GM20431 (cell line): ENCODE measurements around the gene MSH3.
"Not testable (repeated sequence)": the region's sequence is repeated elsewhere in the genome, so short reads cannot be mapped to it uniquely, and the experiment has no call there.

Experiments
- in situ Hi-C: fragments of 300-500 bp; cut with MseI, MboI; formaldehyde crosslinking; loops from one replicate; pipeline ENCODE4 v1.15.0; 2020; ENCODE audit warnings: low sequenced_read_pairs; ENCODE audit not compliant: unreplicated experiment

MSH3 gene

DNA sequence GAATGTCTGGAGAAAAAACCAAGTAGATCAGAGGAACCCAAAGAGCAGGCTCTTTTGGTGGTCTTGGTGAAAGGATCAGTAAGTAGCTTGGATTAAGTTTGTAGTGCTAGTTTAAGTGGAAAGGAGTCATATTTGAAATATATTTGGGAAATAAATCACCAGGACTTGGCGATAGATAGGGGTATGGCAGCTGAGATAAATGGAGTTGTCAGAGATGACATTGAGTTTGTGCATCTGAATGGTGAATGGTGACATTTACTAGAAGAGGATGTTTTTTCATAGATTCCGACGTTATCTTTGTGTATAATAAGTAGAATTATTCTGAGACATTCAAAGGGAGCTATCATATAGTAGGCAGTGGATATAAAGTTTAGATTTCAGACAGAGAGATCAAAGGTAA lies 162.1 kb downstream of the MSH3 start:
- in situ Hi-C loops: no loop called here

DNA sequence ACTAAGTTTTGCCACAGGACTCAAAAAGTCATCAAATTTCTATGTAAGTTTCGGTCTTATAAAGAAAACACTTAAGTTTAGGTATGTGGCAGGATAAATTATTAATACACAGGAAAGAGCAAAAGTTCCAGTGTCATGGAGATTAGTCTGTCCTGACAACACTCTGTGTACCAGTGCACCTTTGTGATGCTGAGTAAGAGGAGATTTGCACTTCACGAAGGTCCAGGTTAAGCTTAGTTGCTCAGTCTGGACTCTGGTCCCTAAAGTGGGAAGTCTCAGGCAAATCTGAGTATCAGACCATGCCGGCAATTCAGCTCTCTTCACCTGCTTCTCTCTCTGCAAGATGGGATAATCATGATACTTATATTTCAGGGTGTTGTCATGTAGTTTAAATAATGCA lies 166.2 kb downstream of the MSH3 start:
- in situ Hi-C loops: no loop called here

DNA sequence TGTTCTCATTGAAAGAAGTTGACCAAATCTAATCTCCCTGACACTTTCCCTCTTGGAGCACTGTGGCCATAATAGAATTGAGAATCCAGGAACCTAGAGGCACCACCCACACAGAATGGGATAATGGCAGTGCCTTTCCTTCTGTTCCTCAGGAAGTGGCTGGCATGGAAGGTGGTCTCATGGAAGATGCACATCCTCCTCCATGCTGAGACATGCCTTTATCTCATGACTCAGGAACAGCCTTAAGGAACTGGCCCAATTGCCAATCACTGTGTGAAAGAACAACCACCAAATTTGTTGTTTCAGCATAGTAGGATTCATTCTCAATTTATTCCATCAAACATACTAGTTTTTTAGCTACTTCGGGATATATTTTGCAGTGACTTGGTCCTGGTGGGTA lies 168.2 kb downstream of the MSH3 start:
- in situ Hi-C loops: no loop called here

DNA sequence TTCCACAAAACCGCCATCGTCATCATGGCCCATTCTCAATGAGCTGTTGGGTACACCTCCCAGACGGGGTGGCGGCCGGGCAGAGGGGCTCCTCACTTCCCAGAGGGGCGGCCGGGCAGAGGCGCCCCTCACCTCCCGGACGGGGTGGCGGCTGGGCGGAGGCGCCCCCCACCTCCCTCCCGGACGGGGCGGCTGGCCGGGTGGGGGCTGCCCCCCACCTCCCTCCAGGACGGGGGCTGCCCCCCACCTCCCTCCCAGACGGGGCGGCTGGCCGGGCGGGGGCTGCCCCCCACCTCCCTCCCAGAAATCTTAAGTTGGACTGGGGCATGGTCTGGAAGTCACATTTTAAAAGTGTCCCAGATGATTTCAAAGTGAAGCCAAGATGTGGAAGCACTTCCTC lies 169.7 kb downstream of the MSH3 start:
- in situ Hi-C loops: not testable (repeated sequence)

DNA sequence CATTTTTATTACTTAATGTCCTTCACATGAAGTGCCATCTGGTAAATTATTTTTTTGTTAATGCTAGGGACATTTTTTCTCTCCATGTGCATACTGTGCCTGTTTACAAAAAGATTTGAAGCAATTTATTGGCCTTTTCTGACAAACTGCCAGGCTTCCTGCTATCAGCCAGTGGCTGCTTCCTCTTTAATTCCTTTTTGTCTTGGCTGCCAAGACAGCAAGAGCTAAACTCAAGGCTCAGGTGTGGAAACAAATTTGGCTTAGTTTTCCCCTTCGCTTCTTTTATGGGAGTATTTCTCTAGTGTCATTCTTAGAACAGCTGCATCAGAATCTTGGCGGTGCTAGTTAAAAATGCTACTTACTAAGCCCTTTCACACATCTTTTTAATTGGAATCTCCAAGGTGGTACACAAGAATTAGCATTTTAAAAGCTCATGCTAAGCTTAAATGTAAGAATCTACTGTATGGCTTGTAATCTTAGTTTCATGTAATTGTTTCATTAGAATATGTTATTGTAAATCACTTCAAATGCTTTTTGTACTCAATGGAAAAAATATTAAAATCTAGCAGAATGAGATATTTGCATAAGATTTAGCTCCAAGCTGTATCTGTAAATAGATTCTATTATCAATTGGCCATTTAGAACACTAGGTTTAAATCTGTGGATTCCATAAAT lies 171.5 kb downstream of the MSH3 start:
- in situ Hi-C loops: no loop called here

DNA sequence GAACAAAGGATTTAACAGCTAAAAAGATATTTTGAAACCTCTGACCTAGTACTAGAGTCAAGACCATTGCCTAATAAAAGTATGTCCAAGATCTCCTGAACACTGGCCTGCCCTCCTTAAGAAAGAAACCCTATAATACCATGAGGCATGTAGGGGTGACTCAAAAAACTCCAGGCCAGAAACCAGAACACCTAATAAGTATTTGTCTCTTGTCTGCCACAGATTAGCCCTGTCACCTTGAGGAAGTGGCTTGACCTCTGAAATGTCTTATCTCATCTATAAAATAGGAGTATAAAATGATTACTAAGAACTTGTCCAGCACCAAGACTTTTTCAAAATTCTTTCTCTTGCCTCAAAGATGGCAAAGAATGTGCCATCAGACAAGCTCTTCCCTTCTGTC lies 180.3 kb downstream of the MSH3 start:
- in situ Hi-C loops: no loop called here

DNA sequence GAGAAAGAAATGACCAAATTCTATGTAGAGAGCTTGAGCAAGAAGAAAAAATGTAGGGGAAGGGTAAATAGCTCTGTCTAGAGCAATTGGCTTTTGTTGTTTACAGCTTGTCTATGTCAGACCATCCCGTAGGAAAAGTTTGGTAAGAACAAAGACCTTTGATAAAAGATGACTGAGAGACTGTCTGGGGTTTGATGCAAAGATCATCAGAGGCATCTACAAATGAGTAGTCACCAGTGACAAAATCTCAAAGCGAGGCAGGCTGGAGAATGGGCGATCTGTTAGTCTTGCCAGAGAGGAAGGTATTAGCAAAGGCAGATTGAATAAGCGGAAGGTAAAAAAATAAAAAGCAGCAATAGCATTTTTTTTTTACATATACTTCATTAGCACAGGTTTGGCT lies 180.7 kb downstream of the MSH3 start:
- in situ Hi-C loops: no loop called here

DNA sequence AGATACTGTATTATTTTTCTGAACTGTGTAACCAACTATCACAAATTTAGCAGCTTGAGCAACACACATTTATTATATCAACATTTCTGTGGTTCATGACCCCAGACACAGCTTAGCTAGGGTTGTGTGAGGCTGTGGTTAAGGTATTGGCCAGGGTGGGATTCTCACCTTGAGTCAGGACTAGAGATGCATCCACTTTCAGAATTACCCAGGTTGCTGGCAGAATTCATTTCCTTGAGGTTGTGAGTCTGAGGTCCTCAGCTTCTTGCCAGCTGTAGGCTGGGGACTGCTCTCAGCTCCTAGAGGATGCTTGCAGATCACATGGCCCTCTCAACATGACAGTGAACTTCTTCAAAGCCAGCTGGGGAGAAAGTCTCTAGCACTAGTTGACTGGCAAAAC lies 183.2 kb downstream of the MSH3 start:
- in situ Hi-C loops: no loop called here

DNA sequence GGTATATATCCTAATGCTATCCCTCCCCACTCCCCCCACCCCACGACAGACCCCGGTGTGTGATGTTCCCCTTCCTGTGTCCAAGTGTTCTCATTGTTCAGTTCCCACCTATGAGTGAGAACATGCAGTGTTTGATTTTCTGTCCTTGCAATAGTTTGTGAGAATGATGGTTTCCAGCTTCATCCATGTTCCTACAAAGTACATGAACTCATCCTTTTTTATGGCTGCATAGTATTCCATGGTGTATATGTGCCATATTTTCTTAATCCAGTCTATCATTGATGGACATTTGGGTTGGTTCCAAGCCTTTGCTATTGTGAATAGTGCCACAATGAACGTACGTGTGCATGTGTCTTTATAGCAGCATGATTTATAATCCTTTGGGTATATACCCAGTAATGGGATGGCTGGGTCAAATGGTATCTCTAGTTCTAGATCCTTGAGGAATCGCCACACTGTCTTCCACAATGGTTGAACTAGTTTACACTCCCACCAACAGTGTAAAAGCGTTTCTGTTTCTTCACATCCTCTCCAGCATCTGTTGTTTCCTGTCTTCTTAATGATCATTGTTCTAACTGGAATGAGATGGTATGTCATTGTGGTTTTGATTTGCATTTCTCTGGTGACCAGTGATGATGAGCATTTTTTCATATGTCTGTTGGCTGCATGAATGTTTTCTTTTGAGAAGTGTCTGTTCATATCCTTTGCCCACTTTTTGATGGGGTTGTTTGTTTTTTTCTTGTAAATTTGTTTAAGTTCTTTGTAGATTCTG lies 186.8 kb downstream of the MSH3 start:
- in situ Hi-C loops: not testable (repeated sequence)

DNA sequence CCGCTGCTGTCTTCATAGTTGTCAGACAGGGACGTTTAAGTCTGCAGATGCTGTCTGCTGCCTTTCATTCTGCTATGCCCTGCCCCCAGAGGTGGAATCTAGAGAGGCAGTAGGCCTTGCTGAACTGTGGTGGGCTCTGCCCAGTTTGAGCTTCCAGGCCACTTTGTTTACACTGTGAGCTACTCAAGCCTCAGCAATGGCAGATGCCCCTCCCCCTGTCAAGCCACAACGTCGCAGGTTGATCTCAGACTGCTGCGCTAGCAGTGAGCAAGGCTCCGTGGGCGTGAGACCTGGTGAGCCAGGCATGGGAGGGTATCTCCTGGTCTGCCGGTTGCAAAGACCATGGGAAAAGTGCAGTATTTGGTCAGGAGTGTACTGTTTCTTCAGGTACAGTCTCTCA lies 192.0 kb downstream of the MSH3 start:
- in situ Hi-C loops: not testable (repeated sequence)

DNA sequence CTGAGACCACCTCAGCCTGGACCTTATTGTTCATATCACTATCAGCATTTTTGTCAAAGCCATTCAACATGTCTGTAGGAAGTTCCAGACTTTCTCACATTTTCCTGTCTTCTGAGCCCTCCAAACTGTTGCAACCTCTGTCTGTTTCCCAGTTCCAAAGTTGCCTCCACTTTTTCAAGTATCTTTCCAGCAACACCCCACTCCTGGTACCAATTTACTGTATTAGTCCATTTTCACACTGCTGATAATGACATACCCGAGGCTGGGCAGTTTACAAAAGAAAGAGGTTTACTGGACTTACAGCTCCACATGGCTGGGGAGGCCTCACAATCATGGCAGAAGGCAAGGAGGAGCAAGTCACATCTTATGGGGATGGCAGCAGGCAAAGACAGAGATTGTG lies 195.7 kb downstream of the MSH3 start:
- in situ Hi-C loops: not testable (repeated sequence)

DNA sequence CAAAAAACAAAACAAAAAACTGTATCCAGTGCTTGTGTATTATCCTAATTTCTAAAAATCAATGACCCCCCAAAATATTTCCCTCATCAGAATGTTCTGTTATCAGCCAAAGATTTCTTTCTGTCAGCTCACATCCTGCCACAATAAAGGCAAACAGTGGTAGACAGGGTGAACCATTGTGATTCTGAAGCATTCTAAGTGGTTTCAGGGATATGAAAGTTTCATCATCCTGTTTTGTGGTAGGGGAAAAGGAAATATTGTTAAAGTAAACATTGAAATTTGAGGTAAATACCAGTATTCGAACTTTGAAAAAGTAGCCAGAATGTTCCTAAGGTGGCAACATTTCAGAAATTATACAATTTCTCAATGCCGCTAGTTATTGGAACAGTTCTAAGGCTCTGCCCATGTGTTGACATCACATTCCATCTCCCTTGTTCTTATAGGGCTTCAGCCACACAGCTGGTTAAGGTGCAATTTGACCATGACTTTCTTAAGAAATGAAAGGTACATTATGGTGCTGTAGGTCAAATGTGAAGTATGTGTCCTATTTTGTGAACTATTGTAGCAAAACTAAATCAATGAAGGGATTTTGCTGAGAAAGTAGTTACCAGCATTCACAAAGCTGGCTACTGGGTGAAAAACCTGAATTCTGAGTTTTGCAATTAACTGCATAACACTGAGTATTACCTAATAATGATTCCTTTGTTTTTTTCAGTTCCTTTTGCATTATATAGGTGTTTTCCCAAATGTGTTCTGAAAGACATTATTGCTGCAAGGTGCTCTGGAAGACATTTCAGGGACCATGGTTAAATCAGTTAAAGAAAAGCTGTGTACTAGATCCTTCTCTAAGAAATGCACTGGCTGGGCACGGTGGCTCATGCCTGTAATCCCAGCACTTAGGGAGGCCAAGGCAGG lies 198.1 kb downstream of the MSH3 start:
- in situ Hi-C loops: no loop called here

DNA sequence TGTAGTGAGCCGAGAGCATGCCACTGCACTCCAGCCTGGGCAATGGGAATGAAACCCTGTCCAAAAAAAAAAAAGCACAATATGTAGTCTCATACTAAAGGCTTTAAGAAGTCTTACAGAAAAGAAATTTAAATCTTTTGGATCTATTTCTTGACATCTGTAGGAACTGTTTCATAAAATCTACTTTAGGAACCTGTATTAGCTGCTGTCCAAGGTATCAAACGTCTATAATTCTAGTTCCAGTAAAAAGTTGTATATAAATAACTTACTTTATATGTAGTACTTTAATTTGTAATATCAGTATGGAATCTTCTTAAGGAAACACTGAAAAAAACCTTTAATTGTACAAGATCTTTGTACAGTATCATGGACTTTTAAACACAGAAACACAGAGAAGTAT lies 199.0 kb downstream of the MSH3 start:
- in situ Hi-C loops: no loop called here

DNA sequence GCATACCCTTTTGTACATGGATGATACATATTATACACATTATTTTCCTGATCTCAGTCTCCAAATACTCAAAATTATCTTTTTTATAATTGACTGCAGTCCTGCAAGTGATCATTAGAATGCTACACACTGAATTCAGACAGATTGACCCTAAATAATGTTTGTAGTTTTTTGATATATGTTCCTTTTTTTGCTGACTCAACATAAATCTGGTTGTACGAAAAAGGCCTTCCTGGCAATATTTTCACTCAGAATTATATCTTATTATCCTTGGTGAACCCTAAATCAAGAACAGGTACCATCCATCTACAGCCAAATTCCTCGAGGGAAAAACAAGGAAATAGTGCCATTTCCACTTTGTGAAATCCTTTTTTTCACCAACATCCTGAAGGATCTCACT lies 200.1 kb downstream of the MSH3 start:
- in situ Hi-C loops: no loop called here

DNA sequence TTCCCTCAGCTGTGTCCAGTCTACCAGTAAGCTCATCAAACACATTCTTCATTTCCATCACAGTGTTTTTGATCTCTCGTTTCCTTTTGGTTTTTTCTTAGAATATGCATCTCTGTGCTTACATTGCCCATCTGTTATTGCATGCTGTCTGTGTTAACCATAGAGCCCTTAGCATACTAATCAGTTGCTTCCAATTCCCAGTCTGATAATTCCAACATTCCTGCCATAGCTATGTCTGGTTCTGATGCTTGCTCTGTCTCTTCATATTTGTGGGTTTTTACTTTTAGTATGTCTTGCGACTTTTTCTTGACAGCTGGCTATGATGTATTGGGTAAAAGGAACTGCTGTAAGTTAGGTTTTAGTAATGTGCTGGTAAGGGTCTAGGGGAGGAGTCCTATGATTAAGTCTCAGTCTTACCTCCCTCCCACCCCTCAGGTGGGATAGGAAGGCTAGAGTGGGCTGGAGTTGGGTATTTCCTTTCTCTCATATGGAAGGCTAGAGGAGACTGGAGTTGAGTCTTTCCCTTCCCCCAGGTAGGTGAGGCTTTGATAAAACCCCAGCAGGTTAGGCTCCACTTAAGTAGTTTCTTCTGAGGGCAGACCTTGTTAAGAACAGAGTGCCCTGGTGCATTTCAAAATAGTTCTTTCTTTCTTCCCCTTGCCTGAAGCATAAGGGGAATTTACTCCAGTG lies 206.6 kb downstream of the MSH3 start:
- in situ Hi-C loops: no loop called here

DNA sequence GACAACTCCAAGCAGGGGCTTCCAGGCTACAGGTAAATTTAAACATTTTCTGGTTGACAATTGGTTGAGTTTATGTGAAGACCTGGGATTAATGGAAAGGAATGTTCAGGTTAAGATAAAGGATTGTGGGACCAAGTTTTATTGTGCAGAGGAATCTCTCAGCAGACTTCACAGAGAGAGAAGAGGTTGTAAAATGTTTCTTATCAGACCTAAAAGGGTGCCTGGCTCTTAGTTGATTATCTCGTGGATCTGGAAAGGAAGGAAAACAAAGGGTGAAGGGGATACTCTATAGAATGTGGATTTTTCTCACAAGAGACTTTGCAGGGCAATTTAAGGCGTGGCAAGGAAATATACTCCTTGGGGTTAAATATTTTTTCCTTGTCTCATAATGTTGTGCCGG lies 209.3 kb downstream of the MSH3 start:
- in situ Hi-C loops: no loop called here

DNA sequence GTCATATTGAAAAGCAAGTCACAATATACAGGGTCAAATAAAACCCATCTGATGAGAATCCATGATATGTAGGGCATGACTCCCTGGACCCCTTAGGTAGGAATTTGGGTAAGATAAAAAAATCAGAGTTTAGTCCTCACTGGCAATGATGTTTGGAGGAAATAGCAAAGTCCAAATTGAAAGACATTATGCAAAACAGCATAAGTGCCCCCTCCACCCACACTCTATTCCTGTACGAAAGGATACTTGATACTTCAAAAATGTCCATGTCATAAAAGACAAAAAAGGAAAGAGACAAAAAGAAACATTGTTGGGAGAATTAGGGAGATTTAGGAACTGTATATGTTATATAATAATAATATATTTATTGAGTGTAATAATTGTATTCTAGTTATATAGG lies 209.7 kb downstream of the MSH3 start:
- in situ Hi-C loops: no loop called here

DNA sequence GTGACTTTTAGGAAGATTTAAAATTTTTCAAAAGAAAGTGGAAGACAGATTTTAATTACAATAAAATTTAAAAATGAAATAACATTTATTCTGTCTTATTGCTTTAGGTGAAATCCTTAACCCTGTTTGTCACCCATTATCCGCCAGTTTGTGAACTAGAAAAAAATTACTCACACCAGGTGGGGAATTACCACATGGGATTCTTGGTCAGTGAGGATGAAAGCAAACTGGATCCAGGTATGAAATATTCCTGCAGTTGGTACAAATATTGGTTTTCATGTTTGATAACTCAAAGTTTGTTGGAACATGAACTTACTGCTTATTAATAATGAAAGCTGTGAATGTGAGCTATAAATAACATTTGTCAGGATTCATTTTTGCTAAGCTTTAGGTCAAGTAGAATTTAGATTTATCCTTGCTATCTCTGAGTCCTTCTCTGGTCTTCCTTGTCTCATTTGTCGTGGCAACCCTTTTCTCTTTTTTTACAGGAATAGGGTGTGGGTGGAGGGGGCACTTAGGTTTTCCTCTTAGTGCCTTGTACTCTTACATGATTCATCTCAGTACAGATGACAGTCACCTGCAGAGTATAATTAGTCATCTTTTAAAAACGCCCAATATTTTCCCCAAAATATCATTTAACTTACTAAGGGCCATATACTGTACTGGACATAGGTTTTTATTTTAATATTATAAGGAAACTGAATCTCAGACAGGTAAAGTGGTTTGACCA lies 210.4 kb downstream of the MSH3 start:
- in situ Hi-C loops: no loop called here

DNA sequence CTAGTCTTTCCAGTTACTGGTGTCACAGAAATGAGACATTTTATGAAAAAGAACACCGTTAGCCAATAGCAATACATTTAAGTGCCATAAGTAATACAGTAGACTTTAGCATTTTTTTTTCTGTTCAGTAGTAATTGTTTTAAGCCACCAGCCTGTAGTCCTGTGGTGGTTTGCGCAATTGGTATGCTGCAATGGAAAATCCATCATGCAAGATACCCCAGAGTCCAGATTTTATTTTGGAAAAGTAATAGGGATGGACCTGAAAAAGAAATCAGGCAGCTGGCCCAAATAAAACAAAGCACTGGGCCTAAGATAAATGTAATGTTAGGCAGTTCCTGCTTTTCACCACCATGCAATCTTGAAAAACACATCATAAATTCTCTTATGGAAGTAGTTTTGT lies 211.1 kb downstream of the MSH3 start:
- in situ Hi-C loops: no loop called here

DNA sequence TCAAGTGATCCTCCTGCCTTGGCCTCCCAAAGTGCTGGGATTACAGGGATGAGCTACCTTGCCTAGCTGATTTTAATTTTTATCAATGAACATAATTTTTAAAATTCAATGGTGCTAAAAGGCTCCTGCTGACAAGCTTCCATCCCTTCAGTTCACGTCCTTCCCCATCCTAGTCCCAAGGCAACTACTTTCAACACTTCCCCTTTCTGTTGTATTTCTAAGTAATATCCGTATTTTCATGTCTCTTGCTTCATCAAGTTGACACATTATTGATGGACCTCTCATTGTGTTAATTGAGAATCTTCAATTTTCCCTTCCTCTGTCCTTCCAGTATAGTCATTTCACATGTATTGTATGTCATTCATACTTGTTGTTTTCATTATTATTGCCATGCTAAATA lies 211.9 kb downstream of the MSH3 start:
- in situ Hi-C loops: no loop called here
